ENCODE results near the gene TIMM13. TPM values are rescaled to one million over a fixed set of nuclear protein-coding genes. Genes with fewer than 3 reads are reported as not detected.
"Not testable (repeated sequence)": the region's sequence is repeated elsewhere in the genome, so short reads cannot be mapped to it uniquely, and the experiment has no call there.

The TIMM13 gene
- total and polyA plus RNA-seq, 2 experiments from 2014 or later = 38.3 to 188 TPM

DNA sequence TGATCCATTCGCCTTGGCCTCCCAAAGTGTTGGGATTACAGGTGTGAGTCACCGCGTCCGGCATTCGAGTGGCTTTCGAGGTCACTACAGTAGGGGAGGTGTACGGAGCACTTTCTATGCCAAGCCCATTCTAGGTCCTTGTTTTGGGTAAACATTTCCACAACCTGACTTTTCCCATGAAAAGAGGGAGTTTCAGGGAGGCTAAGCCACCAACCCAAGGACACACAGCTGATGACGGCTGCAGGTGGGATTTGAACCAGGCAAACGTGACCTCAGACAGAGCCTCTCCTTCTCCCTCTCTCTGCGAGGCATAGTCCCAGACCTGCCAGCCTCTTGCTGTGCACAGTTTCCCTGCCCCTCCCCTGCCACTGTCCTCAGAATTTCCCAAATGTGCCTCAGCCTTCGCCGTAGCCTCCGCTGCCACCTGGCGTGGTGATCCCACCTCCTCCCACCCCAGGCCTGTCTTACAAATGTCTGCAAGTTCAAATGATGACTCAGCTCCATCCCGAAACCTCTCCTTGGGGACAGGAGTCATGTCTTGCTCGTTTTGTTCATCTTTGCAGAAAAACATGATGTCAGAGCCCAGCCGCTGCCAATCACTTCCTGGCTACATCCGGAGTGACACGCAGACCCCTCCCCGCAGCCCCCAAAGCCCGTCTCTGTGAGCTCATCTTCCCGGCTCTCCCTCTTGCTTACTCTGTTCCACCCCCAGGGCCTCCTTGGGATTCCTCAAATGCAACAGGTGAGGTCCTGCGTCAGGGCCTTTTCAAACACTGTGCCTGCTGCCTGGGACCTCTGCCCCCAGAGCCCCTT lies 41.9 kb upstream of the TIMM13 start:
- Histone ChIP-seq H3K27me3 (no peaks in the 10 kb centered on the region), H3K4me1 (ENCODE audit: insufficient read depth) (no peaks in the 10 kb centered on the region), H3K9me2 (replicated peaks; ENCODE audit: insufficient read depth) (no peaks in the 10 kb centered on the region), H3K9me3 (ENCODE audit: low read depth) (no peaks in the 10 kb centered on the region), H3K27ac (no peak overlapping the region), H3K36me3 (replicated peaks; ENCODE audit: insufficient read depth, low read depth) (no peaks in the 10 kb centered on the region), H4K20me1 (ENCODE audit: insufficient read depth, poor library complexity, severe bottlenecking) (no peaks in the 10 kb centered on the region), H3K4me3 (no peak overlapping the region), H3K79me2 (no peaks in the 10 kb centered on the region), H3K4me2 (no peak overlapping the region), H2AFZ (no peak overlapping the region)
- 51% methylated on average over 23 of the region's 23 CpGs for WGBS (ENCODE audit: low lambda C conversion rate, missing lambda C conversion rate)
- DNase-seq (ENCODE audit: low spot score) = peak; percentile 45
- TF ChIP-seq EZH2phosphoT487 (IDR thresholded peaks at IDR 0.05; ENCODE audit: low read depth, severe bottlenecking, unreplicated experiment) = no peak
- TF ChIP-seq, protein P1, sequence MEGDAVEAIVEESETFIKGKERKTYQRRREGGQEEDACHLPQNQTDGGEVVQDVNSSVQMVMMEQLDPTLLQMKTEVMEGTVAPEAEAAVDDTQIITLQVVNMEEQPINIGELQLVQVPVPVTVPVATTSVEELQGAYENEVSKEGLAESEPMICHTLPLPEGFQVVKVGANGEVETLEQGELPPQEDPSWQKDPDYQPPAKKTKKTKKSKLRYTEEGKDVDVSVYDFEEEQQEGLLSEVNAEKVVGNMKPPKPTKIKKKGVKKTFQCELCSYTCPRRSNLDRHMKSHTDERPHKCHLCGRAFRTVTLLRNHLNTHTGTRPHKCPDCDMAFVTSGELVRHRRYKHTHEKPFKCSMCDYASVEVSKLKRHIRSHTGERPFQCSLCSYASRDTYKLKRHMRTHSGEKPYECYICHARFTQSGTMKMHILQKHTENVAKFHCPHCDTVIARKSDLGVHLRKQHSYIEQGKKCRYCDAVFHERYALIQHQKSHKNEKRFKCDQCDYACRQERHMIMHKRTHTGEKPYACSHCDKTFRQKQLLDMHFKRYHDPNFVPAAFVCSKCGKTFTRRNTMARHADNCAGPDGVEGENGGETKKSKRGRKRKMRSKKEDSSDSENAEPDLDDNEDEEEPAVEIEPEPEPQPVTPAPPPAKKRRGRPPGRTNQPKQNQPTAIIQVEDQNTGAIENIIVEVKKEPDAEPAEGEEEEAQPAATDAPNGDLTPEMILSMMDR (IDR thresholded peaks at IDR 0.05; ENCODE audit: poor library complexity) = no peak
- TF ChIP-seq EZH2 (IDR thresholded peaks at IDR 0.05; ENCODE audit: borderline replicate concordance) = no peak

DNA sequence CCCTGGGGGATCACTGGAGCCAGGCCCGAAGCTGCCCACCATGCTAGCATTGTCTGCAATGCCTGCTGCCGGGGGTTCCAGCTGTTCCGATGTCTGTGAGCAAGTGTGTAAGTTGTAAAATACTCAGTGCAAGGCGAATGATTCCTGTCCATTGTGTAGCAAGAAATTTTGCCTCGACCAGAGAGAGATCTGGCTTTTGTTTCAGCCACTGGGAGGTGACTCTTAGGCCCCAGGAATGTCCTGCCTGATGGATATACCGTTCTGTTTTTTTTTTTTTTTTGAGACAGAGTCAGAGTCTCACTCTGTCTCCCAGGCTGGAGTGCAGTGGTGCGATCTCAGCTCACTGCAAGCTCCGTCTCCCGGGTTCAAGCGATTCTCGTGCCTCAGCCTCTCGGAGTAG lies 41.2 kb upstream of the TIMM13 start:
- Histone ChIP-seq H3K27me3 (no peaks in the 10 kb centered on the region), H3K79me2 (no peaks in the 10 kb centered on the region), H3K27ac (no peak overlapping the region), H3K9me3 (ENCODE audit: low read depth) (no peaks in the 10 kb centered on the region), H3K4me1 (ENCODE audit: insufficient read depth) (no peaks in the 10 kb centered on the region), H3K36me3 (replicated peaks; ENCODE audit: insufficient read depth, low read depth) (no peaks in the 10 kb centered on the region), H3K4me2 (no peak overlapping the region), H3K9me2 (replicated peaks; ENCODE audit: insufficient read depth) (no peaks in the 10 kb centered on the region), H3K4me3 (no peak overlapping the region), H4K20me1 (ENCODE audit: insufficient read depth, poor library complexity, severe bottlenecking) (no peaks in the 10 kb centered on the region), H2AFZ (no peak overlapping the region)
- TF ChIP-seq EZH2 (IDR thresholded peaks at IDR 0.05; ENCODE audit: borderline replicate concordance) (no peak), EZH2phosphoT487 (IDR thresholded peaks at IDR 0.05; ENCODE audit: low read depth, severe bottlenecking, unreplicated experiment) (no peak)
- TF ChIP-seq, protein P1 (IDR thresholded peaks at IDR 0.05; ENCODE audit: poor library complexity) = no peak
- WGBS (ENCODE audit: low lambda C conversion rate, missing lambda C conversion rate) = 61% methylated on average over 12 of the region's 12 CpGs
- no peak for DNase-seq (ENCODE audit: low spot score)

DNA sequence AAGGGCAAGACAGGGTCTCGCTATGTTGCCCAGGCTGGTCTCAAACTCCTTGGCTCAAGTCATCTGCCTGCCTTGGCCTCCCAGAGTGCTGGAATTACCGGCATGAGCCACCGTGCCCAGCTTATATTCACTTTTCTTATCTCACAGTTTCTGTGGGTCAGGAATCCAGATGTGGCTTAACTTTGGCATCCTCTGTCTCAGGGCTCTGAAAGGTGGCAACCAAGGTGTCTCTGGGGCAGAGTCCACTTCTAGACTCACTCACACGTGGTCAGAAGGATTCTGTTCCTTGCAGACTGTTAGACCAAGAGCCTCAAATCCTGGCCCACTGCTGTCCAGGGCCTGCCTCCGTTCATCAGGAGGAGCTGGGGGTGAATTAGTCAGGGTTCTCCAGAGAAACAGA lies 37.0 kb upstream of the TIMM13 start:
- H3K79me2 ChIP-seq = no peaks in the 10 kb centered on the region
- no peaks in the 10 kb centered on the region for H3K9me3 ChIP-seq (ENCODE audit: low read depth)
- no peaks in the 10 kb centered on the region for H3K27me3 ChIP-seq
- no peak overlapping the region for H3K4me2 ChIP-seq
- no peaks in the 10 kb centered on the region for H4K20me1 ChIP-seq (ENCODE audit: insufficient read depth, poor library complexity, severe bottlenecking)
- no peak overlapping the region for H2AFZ ChIP-seq
- H3K27ac ChIP-seq = no peak overlapping the region
- 66% methylated on average over 5 of the region's 5 CpGs for WGBS (ENCODE audit: low lambda C conversion rate, missing lambda C conversion rate)
- no peak overlapping the region for H3K4me3 ChIP-seq
- no peaks in the 10 kb centered on the region for H3K9me2 ChIP-seq (replicated peaks; ENCODE audit: insufficient read depth)
- DNase-seq (ENCODE audit: low spot score) = no peak
- TF ChIP-seq EZH2phosphoT487 (IDR thresholded peaks at IDR 0.05; ENCODE audit: low read depth, severe bottlenecking, unreplicated experiment) = no peak
- TF ChIP-seq, protein P1 (IDR thresholded peaks at IDR 0.05; ENCODE audit: poor library complexity) = no peak
- no peak for TF ChIP-seq EZH2 (IDR thresholded peaks at IDR 0.05; ENCODE audit: borderline replicate concordance)
- H3K36me3 ChIP-seq (replicated peaks; ENCODE audit: insufficient read depth, low read depth) = no peaks in the 10 kb centered on the region
- H3K4me1 ChIP-seq (ENCODE audit: insufficient read depth) = no peaks in the 10 kb centered on the region

DNA sequence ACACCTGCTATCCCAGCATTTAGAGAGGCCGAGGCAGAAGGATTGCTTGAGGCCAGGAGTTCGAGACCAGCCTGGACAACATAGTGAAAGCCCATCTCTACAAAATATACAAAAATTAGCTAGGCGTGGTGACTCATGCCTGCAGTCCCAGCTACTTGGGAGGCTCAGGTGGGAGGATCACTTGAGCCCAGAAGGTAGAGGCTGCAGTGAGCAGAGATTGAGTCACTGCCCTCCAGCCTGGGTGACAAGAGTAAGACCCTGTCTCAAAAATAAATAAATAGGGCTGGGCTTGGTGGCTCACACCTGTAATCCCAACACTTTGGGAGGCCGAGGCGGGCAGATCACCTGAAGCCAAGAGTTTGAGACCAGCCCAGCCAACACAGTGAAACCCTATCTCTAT lies 36.3 kb upstream of the TIMM13 start:
- not testable (repeated sequence) for H3K27ac ChIP-seq; H3K9me2 ChIP-seq (replicated peaks; ENCODE audit: insufficient read depth); H3K27me3 ChIP-seq; H3K4me1 ChIP-seq (ENCODE audit: insufficient read depth); H3K4me3 ChIP-seq; H2AFZ ChIP-seq; H3K79me2 ChIP-seq; H3K36me3 ChIP-seq (replicated peaks; ENCODE audit: insufficient read depth, low read depth); H3K9me3 ChIP-seq (ENCODE audit: low read depth); H4K20me1 ChIP-seq (ENCODE audit: insufficient read depth, poor library complexity, severe bottlenecking); H3K4me2 ChIP-seq; DNase-seq (ENCODE audit: low spot score)
- WGBS (ENCODE audit: low lambda C conversion rate, missing lambda C conversion rate) = 96% methylated on average over 5 of the region's 5 CpGs

Data from hepatocyte (in vitro differentiated cells).